ENCODE data around the gene ACTL8. TPM values are rescaled to one million over a fixed set of nuclear protein-coding genes. Genes with fewer than 3 reads are reported as not detected.

Gene ACTL8
- polyA plus RNA-seq, 1 donor (not counting 4 experiments of a cell fraction or from before 2014, with no cell fraction given), result not detected

DNA sequence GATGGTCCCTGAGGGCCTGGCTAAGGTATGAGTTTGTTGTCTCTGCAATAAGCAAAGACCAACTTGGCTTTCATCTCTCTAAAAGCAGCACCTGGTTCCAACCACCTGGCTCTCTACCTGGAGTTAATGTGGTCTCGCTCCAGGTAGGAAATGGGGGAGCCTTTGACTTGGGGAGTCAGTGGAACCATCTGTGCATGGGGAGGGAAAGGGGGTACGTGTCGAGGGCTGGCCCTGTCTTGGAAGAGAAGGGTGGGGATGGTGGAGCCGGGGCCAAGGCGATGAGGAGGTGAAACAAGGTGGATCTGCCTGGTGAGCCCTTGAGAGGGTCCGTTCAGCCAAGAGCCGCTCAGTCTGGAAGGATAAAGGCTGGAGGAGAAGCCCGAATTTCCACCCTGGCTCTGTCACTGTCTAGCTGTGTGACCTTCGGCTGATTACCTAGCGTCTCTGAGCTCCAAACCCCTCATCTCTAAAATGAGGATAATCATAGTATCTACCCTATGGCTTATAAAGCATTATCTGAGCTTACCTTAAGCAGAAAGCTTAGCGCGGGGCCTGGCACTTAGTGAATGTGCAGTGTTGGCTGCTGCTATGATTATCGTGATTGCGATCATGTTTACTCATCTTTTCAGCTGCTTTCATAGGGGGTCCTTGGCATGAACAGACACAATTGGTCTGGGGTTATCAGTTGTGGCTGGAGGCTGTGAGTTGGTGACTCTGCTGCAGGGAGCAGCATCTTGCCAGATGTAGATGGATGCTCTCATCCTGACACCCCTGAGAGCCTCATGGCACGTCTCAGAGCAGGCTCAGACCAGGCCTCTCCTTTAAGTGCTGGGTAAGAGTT is 78.7 kb downstream of the ACTL8 start:
- no peak for FAIRE-seq

DNA sequence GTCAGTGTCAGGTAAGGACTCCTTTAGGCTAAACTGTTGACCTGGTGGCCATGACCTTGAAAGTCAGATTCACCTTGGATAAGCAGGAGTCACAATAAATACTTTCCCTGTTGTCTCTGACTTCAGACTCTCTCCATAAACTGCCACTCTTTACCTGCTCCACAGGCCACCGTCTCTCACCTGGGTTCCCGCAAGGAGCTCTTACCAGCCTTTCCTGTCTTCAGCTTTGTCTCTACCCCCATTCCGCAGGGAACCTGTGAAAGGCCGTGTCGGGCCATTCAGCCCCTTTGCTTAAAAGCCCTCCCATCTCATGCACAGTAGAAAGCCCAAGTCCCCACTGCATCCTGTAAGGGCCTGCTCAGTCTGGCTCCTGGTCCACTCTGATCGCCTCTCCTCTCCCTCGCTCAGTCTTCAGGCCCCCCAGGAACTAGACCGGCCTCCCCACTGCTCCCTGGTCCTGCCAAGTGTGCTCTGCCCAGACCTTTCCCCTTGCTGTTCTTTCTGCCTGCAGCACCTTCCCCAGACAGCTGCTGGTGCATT is 79.5 kb downstream of the ACTL8 start:
- Histone ChIP-seq H3K9ac (ENCODE audit: control insufficient read depth, extremely low read depth, insufficient read depth, low read length) (no peak overlapping the region), H3K27ac (ENCODE audit: control insufficient read depth, insufficient read depth, low read length) (no peak overlapping the region), H2AFZ (ENCODE audit: control insufficient read depth, low read length) (no peak overlapping the region), H3K4me3 (ENCODE audit: control insufficient read depth in 2 of 3, extremely low read depth in 1 of 3, insufficient read depth in 2 of 3, low read depth in 1 of 3, low read length in 3 of 3) (no peak overlapping the region), H4K20me1 (ENCODE audit: control insufficient read depth, extremely low read depth, insufficient read depth, low read length) (peaks cover 2% of the 10 kb centered on the region), H3K36me3 (ENCODE audit: control insufficient read depth in 2 of 2, extremely low read depth in 1 of 2, insufficient read depth in 2 of 2, low read length in 2 of 2) (no peaks in the 10 kb centered on the region), H3K79me2 (ENCODE audit: control insufficient read depth, insufficient read depth, low read length) (no peaks in the 10 kb centered on the region), H3K4me1 (ENCODE audit: control insufficient read depth, extremely low read depth, insufficient read depth, low read length) (no peaks in the 10 kb centered on the region), H3K4me2 (ENCODE audit: control insufficient read depth, extremely low read depth, insufficient read depth, low read depth, low read length) (no peak overlapping the region), H3K9me1 (ENCODE audit: control insufficient read depth, extremely low read depth, insufficient read depth, low read length) (no peaks in the 10 kb centered on the region), H3K9me3 (ENCODE audit: control insufficient read depth, low read depth, low read length) (no peaks in the 10 kb centered on the region), H3K27me3 (ENCODE audit: control insufficient read depth, extremely low read depth, insufficient read depth, low read length) (no peaks in the 10 kb centered on the region)
- TF ChIP-seq CTCF (optimal IDR thresholded peaks at IDR 0.05 in 1 of 3, IDR thresholded peaks at IDR 0.05 in 1 of 3, conservative IDR thresholded peaks at IDR 0.05 in 1 of 3; ENCODE audit: extremely low read depth in 1 of 3, insufficient read depth in 2 of 3, low read length in 3 of 3), result no peak
- no peak for TF ChIP-seq EZH2 (IDR thresholded peaks at IDR 0.05; ENCODE audit: low read length)
- dilution Hi-C loops (cut with MboI; ENCODE audit: extremely low pct_ligation_motif_present, low sequenced_read_pairs), result no loop called here
- DNase-seq (ENCODE audit: low read depth, low spot score) (no peak), FAIRE-seq (no peak)

More for the DNA sequence above, 78.7 kb downstream of the ACTL8 start:
- Histone ChIP-seq H3K27me3 (ENCODE audit: control insufficient read depth, extremely low read depth, insufficient read depth, low read length) (no peaks in the 10 kb centered on the region), H3K9me1 (ENCODE audit: control insufficient read depth, extremely low read depth, insufficient read depth, low read length) (no peaks in the 10 kb centered on the region), H3K4me3 (ENCODE audit: control insufficient read depth in 2 of 3, extremely low read depth in 1 of 3, insufficient read depth in 2 of 3, low read depth in 1 of 3, low read length in 3 of 3) (no peak overlapping the region), H2AFZ (ENCODE audit: control insufficient read depth, low read length) (no peak overlapping the region), H3K27ac (ENCODE audit: control insufficient read depth, insufficient read depth, low read length) (no peak overlapping the region), H3K9ac (ENCODE audit: control insufficient read depth, extremely low read depth, insufficient read depth, low read length) (no peak overlapping the region), H3K4me2 (ENCODE audit: control insufficient read depth, extremely low read depth, insufficient read depth, low read depth, low read length) (no peak overlapping the region), H4K20me1 (ENCODE audit: control insufficient read depth, extremely low read depth, insufficient read depth, low read length) (peaks cover 2% of the 10 kb centered on the region), H3K79me2 (ENCODE audit: control insufficient read depth, insufficient read depth, low read length) (no peaks in the 10 kb centered on the region), H3K4me1 (ENCODE audit: control insufficient read depth, extremely low read depth, insufficient read depth, low read length) (no peaks in the 10 kb centered on the region), H3K36me3 (ENCODE audit: control insufficient read depth in 2 of 2, extremely low read depth in 1 of 2, insufficient read depth in 2 of 2, low read length in 2 of 2) (no peaks in the 10 kb centered on the region), H3K9me3 (ENCODE audit: control insufficient read depth, low read depth, low read length) (no peaks in the 10 kb centered on the region)
- DNase-seq (ENCODE audit: low read depth, low spot score), result no peak
- dilution Hi-C loops (cut with MboI; ENCODE audit: extremely low pct_ligation_motif_present, low sequenced_read_pairs), result no loop called here
- TF ChIP-seq EZH2 (IDR thresholded peaks at IDR 0.05; ENCODE audit: low read length) (no peak), CTCF (optimal IDR thresholded peaks at IDR 0.05 in 1 of 3, IDR thresholded peaks at IDR 0.05 in 1 of 3, conservative IDR thresholded peaks at IDR 0.05 in 1 of 3; ENCODE audit: extremely low read depth in 1 of 3, insufficient read depth in 2 of 3, low read length in 3 of 3) (no peak)

Measured in keratinocyte (primary cell).